Fibroblast of lung (primary cell): ENCODE results near the gene POLR3E. TPM values are rescaled to one million over a fixed set of nuclear protein-coding genes. Genes with fewer than 3 reads are reported as not detected.

Source experiments
- DNase-seq, 2 donors: peaks; one replicate each; pipeline versions ENCODE4 v3.0.0 to v3.0.0-alpha.2; 2010; ENCODE audit warnings: low read depth in 2 of 2
- H2AFZ ChIP-seq: 2 replicates; pipeline ENCODE4 v1.5.1; 2012; ENCODE audit warnings: low read length, control low read depth, inconsistent platforms
- H3K27ac ChIP-seq: 2 replicates; pipeline ENCODE4 v1.5.1; 2011; ENCODE audit warnings: low read length, control low read depth; ENCODE audit not compliant: insufficient read depth
- H3K27me3 ChIP-seq: 2 replicates; pipeline ENCODE4 v1.5.1; 2011; ENCODE audit warnings: mild to moderate bottlenecking, low read length; ENCODE audit not compliant: control insufficient read depth, insufficient read depth
- H3K36me3 ChIP-seq: 2 replicates; pipeline ENCODE4 v1.5.1; 2011; ENCODE audit warnings: low read length; ENCODE audit not compliant: control insufficient read depth, insufficient read depth
- H3K4me1 ChIP-seq: 2 replicates; pipeline ENCODE4 v1.5.1; 2011; ENCODE audit warnings: low read length; ENCODE audit not compliant: control insufficient read depth, insufficient read depth; ENCODE audit errors: extremely low read depth
- H3K4me2 ChIP-seq: 2 replicates; pipeline ENCODE4 v1.5.1; 2011; ENCODE audit warnings: low read length, control low read depth; ENCODE audit not compliant: insufficient read depth; ENCODE audit errors: extremely low read depth
- H3K4me3 ChIP-seq, 4 experiments: fragments of 200-600 bp in 1 of 4; sonication (generic) in 1 of 4; replicated peaks in 1 of 4; 2 replicates each; pipeline ENCODE4 v1.5.1; 2011 to 2016; ENCODE audit warnings: low read length in 4 of 4, low read depth in 3 of 4, mild to moderate bottlenecking in 3 of 4, control low read depth in 2 of 4, inconsistent platforms in 1 of 4, mixed read lengths in 1 of 4; ENCODE audit not compliant: insufficient read depth in 1 of 4; ENCODE audit errors: control extremely low read depth in 1 of 4
- H3K79me2 ChIP-seq: 2 replicates; pipeline ENCODE4 v1.5.1; 2012; ENCODE audit warnings: mild to moderate bottlenecking, low read length, inconsistent platforms; ENCODE audit not compliant: control insufficient read depth, insufficient read depth
- H3K9ac ChIP-seq: 2 replicates; pipeline ENCODE4 v1.5.1; 2011; ENCODE audit warnings: mild to moderate bottlenecking, low read length, control low read depth; ENCODE audit not compliant: insufficient read depth
- H3K9me3 ChIP-seq: 2 replicates; pipeline ENCODE4 v1.5.1; 2012; ENCODE audit warnings: low read depth, low read length; ENCODE audit not compliant: control insufficient read depth, insufficient read depth
- H4K20me1 ChIP-seq: 2 replicates; pipeline ENCODE4 v1.5.1; 2011; ENCODE audit warnings: low read length; ENCODE audit not compliant: control insufficient read depth, insufficient read depth; ENCODE audit errors: extremely low read depth
- CTCF ChIP-seq, 2 donors: IDR thresholded peaks in 1 of 2; conservative IDR thresholded peaks in 1 of 2; 1 replicate in 1 of 2; 2 replicates in 1 of 2; pipeline ENCODE4 v1.5.1; 2011 to 2012; ENCODE audit warnings: low read length in 2 of 2, control low read depth in 1 of 2, inconsistent platforms in 1 of 2, low read depth in 1 of 2, mild to moderate bottlenecking in 1 of 2
- EZH2 ChIP-seq: IDR thresholded peaks from 2 replicates; pipeline ENCODE4 v1.5.1; 2012; ENCODE audit warnings: low read length, control low read depth, mild to moderate bottlenecking; ENCODE audit errors: missing control alignments
- polyA plus RNA-seq, 2 donors: library from polyadenylated mRNA; depleted of rRNA in 1 of 2; stranded (reverse) in 1 of 2; unstranded in 1 of 2; fragments of >200 nt; gene quantifications; 2 replicates each; pipeline ENCODE4 v1.2.1, GENCODE V29; 2011 to 2012; ENCODE audit warnings: missing spikeins in 1 of 2
- total RNA-seq: library from RNA; depleted of rRNA; stranded (reverse); fragments of >200 nt; gene quantifications from 2 replicates; pipeline ENCODE4 v1.2.1, GENCODE V29; 2014

POLR3E gene
- total and polyA plus RNA-seq, 2 donors (not counting 1 experiment from before 2014, with no cell fraction given) = 14.2 to 28.9 TPM

GRCh38 chr16:22292320-22292719, 4.9 kb upstream of the POLR3E start:
- Histone ChIP-seq H3K27ac (no peak overlapping the region), H3K27me3 (no peaks in the 10 kb centered on the region), H3K4me1 (no peaks in the 10 kb centered on the region), H2AFZ (no peak overlapping the region), H3K9ac (no peak overlapping the region), H4K20me1 (no peaks in the 10 kb centered on the region), H3K9me3 (no peaks in the 10 kb centered on the region), H3K4me2 (no peak overlapping the region), H3K4me3 (no peak overlapping the region), H3K79me2 (no peaks in the 10 kb centered on the region), H3K36me3 (no peaks in the 10 kb centered on the region)
- TF ChIP-seq EZH2 (no peak), CTCF (conservative IDR thresholded peaks at IDR 0.05 in 1 of 2, IDR thresholded peaks at IDR 0.05 in 1 of 2; ENCODE audit: low read depth in 1 of 2, low read length in 2 of 2) (no peak)
- no peak for DNase-seq

GRCh38 chr16:22293137-22294106, 3.8 kb upstream of the POLR3E start:
- H3K79me2 ChIP-seq = no peaks in the 10 kb centered on the region
- H3K27me3 ChIP-seq = no peaks in the 10 kb centered on the region
- no peak for DNase-seq
- no peak overlapping the region for H3K9ac ChIP-seq
- no peak overlapping the region for H3K4me2 ChIP-seq
- H3K36me3 ChIP-seq = no peaks in the 10 kb centered on the region
- H3K4me3 ChIP-seq = no peak overlapping the region
- H4K20me1 ChIP-seq = no peaks in the 10 kb centered on the region
- no peaks in the 10 kb centered on the region for H3K4me1 ChIP-seq
- H3K9me3 ChIP-seq = no peaks in the 10 kb centered on the region
- H3K27ac ChIP-seq = no peak overlapping the region
- TF ChIP-seq EZH2 (no peak), CTCF (conservative IDR thresholded peaks at IDR 0.05 in 1 of 2, IDR thresholded peaks at IDR 0.05 in 1 of 2; ENCODE audit: low read depth in 1 of 2, low read length in 2 of 2) (no peak)
- no peak overlapping the region for H2AFZ ChIP-seq

- H3K9me3 ChIP-seq = no peaks in the 10 kb centered on the region
- DNase-seq = peak in 1 of 2 donors; percentile 17
- H3K27me3 ChIP-seq = no peaks in the 10 kb centered on the region
- TF ChIP-seq CTCF (conservative IDR thresholded peaks at IDR 0.05 in 1 of 2, IDR thresholded peaks at IDR 0.05 in 1 of 2; ENCODE audit: low read depth in 1 of 2, low read length in 2 of 2) (no peak), EZH2 (no peak)
- peak overlapping the region; percentile 20 for H3K27ac ChIP-seq
- peak overlapping the region; percentile 28 for H3K9ac ChIP-seq
- peak overlapping the region; percentile 76 to 98 (median 89) for H3K4me3 ChIP-seq
- H4K20me1 ChIP-seq = peaks cover 4% of the 10 kb centered on the region
- peak overlapping the region; percentile 95 for H3K4me2 ChIP-seq
- H2AFZ ChIP-seq = peak overlapping the region; percentile 83
- peaks cover 7% of the 10 kb centered on the region for H3K79me2 ChIP-seq
- no peaks in the 10 kb centered on the region for H3K4me1 ChIP-seq
- no peaks in the 10 kb centered on the region for H3K36me3 ChIP-seq
Observed at GRCh38 chr16:22296225-22297113, 740 bp upstream of the POLR3E start.
